ENCODE data around the gene TTC36. TPM values are rescaled to one million over a fixed set of nuclear protein-coding genes. Genes with fewer than 3 reads are reported as not detected.
A peak's percentile ranks its signal among the peaks of the same experiment; 100 is the strongest.

TTC36 gene
- total and polyA plus RNA-seq, 10 of the 15 experiments (the other 5 are each of a cell fraction or from before 2014, with no cell fraction given) = 0.28 to 0.78 (median 0.59) TPM; not detected in 7

DNA sequence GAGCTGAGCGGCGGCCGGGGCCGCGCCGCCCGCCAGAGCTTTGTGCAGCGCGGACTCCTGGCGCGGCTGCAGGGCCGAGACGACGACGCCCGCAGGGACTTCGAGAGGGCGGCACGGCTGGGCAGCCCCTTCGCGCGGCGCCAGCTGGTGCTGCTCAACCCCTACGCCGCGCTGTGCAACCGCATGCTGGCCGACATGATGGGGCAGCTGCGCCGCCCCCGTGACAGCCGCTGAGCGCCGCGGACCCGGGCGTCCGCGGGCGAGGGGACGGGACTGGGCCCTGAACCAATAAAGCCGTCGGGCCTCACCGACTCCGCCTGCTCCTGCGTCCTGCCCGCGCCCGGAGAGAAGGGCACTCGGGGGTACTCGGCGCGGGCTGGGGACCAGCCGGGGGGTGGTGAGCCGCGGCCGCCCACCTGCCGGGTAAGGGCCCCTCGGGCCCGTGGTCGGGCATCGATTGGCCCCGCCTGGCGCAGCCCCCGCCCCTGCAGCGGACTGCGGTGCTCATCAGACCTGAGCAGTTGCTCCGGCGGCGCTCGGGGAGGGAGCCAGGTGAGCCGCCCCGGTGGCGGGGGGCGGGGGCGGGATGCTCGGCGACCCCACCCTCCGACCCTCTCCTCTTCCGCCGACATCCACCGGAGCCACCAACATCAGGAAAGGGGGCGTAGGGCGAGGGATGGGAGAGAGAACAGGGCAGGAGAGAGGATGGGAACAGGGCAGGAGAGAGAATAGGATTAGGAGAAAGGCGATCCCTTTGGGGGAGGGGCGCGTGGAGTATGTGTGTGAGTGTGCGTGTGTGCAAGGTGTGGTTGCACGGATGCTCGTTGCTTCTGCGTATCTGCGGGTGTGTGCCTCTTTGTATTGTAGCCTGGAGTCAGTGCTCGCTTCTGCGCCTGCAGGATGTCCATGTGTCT is 3.7 kb downstream of the TTC36 start, which contains the start of gene TMEM25 (continued):
- TF ChIP-seq, protein P1, sequence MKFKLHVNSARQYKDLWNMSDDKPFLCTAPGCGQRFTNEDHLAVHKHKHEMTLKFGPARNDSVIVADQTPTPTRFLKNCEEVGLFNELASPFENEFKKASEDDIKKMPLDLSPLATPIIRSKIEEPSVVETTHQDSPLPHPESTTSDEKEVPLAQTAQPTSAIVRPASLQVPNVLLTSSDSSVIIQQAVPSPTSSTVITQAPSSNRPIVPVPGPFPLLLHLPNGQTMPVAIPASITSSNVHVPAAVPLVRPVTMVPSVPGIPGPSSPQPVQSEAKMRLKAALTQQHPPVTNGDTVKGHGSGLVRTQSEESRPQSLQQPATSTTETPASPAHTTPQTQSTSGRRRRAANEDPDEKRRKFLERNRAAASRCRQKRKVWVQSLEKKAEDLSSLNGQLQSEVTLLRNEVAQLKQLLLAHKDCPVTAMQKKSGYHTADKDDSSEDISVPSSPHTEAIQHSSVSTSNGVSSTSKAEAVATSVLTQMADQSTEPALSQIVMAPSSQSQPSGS (IDR thresholded peaks at IDR 0.05; ENCODE audit: low read length) = no peak
- TF ChIP-seq NR2F1 (conservative IDR thresholded peaks at IDR 0.05) (peak; percentile 49), CREB1 (IDR thresholded peaks at IDR 0.05; ENCODE audit: low read depth) (0 out of 2 replicates have a peak, but pooled peaks have one; percentile 48), LARP7 (IDR thresholded peaks at IDR 0.05) (peak; percentile 87; the same call in 1 of the 2 replicates), CHD1 (IDR thresholded peaks at IDR 0.05; ENCODE audit: low read depth, low read length) (no peak), ZNF207 (IDR thresholded peaks at IDR 0.05; ENCODE audit: borderline replicate concordance) (0 out of 2 replicates have a peak, but pooled peaks have one; percentile 24), RB1 (IDR thresholded peaks at IDR 0.05; ENCODE audit: borderline replicate concordance) (no peak), NFIC (IDR thresholded peaks at IDR 0.05; ENCODE audit: low read depth, low read length) (no peak), SREBF1 (IDR thresholded peaks at IDR 0.05; ENCODE audit: low read length) (no peak), ASH2L (IDR thresholded peaks at IDR 0.05; ENCODE audit: borderline replicate concordance, low read depth) (0 out of 2 replicates have a peak, but pooled peaks have one; percentile 18)
- TF ChIP-seq, protein P2, sequence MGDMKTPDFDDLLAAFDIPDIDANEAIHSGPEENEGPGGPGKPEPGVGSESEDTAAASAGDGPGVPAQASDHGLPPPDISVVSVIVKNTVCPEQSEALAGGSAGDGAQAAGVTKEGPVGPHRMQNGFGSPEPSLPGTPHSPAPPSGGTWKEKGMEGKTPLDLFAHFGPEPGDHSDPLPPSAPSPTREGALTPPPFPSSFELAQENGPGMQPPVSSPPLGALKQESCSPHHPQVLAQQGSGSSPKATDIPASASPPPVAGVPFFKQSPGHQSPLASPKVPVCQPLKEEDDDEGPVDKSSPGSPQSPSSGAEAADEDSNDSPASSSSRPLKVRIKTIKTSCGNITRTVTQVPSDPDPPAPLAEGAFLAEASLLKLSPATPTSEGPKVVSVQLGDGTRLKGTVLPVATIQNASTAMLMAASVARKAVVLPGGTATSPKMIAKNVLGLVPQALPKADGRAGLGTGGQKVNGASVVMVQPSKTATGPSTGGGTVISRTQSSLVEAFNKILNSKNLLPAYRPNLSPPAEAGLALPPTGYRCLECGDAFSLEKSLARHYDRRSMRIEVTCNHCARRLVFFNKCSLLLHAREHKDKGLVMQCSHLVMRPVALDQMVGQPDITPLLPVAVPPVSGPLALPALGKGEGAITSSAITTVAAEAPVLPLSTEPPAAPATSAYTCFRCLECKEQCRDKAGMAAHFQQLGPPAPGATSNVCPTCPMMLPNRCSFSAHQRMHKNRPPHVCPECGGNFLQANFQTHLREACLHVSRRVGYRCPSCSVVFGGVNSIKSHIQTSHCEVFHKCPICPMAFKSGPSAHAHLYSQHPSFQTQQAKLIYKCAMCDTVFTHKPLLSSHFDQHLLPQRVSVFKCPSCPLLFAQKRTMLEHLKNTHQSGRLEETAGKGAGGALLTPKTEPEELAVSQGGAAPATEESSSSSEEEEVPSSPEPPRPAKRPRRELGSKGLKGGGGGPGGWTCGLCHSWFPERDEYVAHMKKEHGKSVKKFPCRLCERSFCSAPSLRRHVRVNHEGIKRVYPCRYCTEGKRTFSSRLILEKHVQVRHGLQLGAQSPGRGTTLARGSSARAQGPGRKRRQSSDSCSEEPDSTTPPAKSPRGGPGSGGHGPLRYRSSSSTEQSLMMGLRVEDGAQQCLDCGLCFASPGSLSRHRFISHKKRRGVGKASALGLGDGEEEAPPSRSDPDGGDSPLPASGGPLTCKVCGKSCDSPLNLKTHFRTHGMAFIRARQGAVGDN (IDR thresholded peaks at IDR 0.05) = no peak; the same call in 1 of the 2 replicates
- TF ChIP-seq, protein P3, sequence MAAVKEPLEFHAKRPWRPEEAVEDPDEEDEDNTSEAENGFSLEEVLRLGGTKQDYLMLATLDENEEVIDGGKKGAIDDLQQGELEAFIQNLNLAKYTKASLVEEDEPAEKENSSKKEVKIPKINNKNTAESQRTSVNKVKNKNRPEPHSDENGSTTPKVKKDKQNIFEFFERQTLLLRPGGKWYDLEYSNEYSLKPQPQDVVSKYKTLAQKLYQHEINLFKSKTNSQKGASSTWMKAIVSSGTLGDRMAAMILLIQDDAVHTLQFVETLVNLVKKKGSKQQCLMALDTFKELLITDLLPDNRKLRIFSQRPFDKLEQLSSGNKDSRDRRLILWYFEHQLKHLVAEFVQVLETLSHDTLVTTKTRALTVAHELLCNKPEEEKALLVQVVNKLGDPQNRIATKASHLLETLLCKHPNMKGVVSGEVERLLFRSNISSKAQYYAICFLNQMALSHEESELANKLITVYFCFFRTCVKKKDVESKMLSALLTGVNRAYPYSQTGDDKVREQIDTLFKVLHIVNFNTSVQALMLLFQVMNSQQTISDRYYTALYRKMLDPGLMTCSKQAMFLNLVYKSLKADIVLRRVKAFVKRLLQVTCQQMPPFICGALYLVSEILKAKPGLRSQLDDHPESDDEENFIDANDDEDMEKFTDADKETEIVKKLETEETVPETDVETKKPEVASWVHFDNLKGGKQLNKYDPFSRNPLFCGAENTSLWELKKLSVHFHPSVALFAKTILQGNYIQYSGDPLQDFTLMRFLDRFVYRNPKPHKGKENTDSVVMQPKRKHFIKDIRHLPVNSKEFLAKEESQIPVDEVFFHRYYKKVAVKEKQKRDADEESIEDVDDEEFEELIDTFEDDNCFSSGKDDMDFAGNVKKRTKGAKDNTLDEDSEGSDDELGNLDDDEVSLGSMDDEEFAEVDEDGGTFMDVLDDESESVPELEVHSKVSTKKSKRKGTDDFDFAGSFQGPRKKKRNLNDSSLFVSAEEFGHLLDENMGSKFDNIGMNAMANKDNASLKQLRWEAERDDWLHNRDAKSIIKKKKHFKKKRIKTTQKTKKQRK (IDR thresholded peaks at IDR 0.05; ENCODE audit: low read depth, low read length) = no peak
- TF ChIP-seq, protein P4, sequence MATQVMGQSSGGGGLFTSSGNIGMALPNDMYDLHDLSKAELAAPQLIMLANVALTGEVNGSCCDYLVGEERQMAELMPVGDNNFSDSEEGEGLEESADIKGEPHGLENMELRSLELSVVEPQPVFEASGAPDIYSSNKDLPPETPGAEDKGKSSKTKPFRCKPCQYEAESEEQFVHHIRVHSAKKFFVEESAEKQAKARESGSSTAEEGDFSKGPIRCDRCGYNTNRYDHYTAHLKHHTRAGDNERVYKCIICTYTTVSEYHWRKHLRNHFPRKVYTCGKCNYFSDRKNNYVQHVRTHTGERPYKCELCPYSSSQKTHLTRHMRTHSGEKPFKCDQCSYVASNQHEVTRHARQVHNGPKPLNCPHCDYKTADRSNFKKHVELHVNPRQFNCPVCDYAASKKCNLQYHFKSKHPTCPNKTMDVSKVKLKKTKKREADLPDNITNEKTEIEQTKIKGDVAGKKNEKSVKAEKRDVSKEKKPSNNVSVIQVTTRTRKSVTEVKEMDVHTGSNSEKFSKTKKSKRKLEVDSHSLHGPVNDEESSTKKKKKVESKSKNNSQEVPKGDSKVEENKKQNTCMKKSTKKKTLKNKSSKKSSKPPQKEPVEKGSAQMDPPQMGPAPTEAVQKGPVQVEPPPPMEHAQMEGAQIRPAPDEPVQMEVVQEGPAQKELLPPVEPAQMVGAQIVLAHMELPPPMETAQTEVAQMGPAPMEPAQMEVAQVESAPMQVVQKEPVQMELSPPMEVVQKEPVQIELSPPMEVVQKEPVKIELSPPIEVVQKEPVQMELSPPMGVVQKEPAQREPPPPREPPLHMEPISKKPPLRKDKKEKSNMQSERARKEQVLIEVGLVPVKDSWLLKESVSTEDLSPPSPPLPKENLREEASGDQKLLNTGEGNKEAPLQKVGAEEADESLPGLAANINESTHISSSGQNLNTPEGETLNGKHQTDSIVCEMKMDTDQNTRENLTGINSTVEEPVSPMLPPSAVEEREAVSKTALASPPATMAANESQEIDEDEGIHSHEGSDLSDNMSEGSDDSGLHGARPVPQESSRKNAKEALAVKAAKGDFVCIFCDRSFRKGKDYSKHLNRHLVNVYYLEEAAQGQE (IDR thresholded peaks at IDR 0.05; ENCODE audit: low read depth, low read length) = no peak
- TF ChIP-seq, protein P5, sequence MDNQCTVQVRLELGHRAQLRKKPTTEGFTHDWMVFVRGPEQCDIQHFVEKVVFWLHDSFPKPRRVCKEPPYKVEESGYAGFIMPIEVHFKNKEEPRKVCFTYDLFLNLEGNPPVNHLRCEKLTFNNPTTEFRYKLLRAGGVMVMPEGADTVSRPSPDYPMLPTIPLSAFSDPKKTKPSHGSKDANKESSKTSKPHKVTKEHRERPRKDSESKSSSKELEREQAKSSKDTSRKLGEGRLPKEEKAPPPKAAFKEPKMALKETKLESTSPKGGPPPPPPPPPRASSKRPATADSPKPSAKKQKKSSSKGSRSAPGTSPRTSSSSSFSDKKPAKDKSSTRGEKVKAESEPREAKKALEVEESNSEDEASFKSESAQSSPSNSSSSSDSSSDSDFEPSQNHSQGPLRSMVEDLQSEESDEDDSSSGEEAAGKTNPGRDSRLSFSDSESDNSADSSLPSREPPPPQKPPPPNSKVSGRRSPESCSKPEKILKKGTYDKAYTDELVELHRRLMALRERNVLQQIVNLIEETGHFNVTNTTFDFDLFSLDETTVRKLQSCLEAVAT (IDR thresholded peaks at IDR 0.05) = peak; percentile 100

All from GM12878 (cell line).